B cell (primary cell): ENCODE measurements around the gene FCER1G.

Experiments
- EZH2 ChIP-seq: IDR thresholded peaks from 2 replicates; pipeline ENCODE4 v1.6.1; 2012; ENCODE audit warnings: borderline replicate concordance, low read depth, mild to moderate bottlenecking, moderate library complexity, low read length; ENCODE audit not compliant: insufficient read depth, poor library complexity, severe bottlenecking
- TF ChIP-seq, protein P1 (sequence below): fragments of 200-600 bp; IDR thresholded peaks from one replicate; pipeline ENCODE4 v1.8.0; 2022; ENCODE audit warnings: antibody characterized with exemption, mild to moderate bottlenecking

DNA sequence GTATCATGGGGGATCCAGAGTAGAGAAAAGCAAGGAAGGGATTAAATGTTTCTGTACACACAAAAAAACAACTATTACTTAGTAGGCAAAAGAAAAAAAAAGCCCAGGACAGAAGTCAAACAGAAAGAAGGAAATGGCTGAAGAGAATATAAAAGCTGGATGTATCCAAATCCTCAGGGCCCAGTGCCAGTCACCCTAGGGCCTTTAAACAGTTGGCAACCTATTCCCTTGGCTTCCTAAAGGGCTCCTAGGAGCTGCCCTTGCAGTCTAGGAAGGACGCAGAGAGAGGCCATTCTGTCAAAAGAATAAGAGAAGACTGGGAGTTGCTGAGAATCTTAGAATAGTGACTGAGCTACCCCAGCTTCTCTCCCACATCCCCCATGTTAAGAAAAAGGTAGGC is 42.7 kb upstream of the FCER1G start:
- TF ChIP-seq, protein P1, sequence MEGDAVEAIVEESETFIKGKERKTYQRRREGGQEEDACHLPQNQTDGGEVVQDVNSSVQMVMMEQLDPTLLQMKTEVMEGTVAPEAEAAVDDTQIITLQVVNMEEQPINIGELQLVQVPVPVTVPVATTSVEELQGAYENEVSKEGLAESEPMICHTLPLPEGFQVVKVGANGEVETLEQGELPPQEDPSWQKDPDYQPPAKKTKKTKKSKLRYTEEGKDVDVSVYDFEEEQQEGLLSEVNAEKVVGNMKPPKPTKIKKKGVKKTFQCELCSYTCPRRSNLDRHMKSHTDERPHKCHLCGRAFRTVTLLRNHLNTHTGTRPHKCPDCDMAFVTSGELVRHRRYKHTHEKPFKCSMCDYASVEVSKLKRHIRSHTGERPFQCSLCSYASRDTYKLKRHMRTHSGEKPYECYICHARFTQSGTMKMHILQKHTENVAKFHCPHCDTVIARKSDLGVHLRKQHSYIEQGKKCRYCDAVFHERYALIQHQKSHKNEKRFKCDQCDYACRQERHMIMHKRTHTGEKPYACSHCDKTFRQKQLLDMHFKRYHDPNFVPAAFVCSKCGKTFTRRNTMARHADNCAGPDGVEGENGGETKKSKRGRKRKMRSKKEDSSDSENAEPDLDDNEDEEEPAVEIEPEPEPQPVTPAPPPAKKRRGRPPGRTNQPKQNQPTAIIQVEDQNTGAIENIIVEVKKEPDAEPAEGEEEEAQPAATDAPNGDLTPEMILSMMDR, result no peak
- TF ChIP-seq EZH2, result no peak
